Measurements from ENCODE around the gene MOB3B.

MOB3B gene

DNA sequence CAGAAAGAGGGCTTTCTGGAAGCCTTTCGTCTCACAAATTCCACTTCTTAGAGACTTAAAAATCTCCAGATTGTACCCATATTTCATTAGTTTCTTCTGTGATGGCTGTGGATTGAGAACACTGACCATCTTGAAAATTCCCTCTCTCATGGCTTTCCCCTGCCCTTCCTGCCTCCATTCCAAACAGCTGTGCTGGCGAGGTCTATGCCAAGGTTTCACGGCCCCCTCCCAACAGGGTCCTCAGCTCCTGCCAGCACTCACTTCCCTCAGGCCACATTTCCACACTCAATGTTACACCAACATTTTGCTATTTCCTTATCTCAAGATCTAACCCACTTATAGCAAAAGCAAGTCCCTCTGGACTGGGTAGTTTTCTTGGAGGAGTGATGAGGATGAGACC lies 192.4 kb downstream of the MOB3B start:
- no peak for DNase-seq (ENCODE audit: low read depth)

DNA sequence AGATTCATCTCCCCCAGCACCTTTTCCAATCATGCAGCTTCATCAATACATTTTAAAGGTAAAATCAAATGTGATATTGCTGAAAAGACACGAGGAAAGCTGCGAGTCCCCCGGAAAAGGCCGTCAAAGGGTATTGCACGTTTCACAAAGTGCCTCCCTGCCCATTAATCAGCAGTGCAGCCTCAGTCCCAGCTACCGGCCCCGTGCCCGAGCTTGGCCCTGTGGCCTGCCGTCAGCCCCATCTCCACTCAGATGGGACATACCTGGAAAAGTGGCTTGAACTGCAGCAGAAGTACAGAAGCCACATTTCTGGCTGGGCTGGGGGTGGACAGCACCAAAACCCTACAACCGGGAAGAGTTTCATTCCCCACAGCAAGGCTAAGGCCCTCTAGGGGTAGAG lies 192.8 kb downstream of the MOB3B start:
- DNase-seq (ENCODE audit: low read depth): no peak

DNA sequence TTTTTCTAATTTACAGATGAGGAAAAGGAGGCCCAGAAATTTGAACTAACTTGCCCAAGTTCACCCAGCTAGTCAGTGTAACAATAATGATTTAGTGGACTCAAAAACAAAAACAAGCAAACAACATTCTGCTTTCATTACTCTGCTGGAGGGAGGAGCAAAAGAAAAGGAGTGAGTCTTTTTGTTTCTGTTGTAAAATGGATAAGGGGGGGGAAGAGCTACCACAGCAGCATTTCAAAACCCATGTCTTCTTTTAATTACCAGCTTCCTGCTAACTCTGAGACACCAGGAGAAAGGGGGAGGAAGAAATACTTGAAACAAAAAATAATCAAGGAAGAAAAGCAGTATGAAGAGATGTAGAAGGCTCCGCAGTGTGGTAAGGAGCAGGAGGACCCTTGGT lies 193.5 kb downstream of the MOB3B start:
- no peak for DNase-seq (ENCODE audit: low read depth)

DNA sequence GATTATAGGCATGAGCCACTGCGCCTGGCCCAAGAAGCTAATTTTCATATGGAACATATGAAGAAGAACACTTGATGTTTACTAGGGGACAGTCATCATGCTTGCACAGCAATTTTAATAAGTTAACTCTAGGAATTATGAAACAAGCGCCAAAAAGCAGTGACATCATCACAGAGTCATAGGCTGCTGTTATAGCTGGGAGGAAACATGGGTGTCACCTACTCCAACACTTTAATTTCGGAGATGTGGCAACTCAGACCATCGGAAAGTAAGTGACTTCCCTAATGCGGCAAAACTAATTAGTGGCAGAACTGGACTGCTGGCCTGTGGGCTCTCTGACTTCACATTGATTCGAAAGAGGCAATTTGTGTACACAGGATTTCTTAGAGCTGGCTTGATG lies 194.5 kb downstream of the MOB3B start:
- no peak for DNase-seq (ENCODE audit: low read depth)

DNA sequence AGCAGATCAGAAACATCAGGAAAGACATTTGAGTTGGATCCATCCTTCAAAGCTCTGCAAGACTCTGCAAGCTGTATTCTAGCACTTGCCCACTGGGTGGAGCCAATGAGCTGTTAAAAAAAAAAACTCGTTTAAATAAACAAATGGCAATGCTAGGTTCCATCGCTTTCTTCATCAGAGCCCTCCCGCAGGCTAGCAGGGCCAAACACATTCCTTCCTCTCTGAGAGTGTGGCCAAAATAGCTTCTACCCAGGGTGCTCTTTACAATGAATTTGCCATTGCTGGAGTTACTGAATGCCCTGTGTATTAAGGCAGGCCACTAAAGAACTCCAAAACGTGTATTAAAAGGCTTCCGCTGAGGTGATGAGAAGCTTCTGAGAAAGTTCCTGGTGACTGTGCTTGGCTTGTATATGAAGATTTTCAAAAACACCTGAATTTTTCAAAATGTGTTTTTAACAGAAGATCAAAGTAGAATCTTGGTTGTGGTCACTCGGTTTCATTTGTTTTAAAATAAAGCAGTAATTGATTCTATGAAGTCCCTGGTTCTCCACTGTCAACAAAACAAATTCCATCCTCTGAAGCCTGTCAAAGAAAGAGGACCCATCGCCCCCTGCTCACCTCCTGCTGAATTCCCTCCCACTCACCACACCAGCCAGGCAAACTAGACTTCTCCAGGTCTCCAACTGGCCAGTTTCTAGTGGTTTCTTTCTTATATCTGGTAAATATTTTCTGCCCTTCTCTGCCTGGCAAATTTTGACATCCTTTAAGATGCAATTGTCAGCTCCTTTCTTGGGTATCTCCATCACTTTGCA lies 196.2 kb downstream of the MOB3B start:
- peak; percentile 75 for DNase-seq (ENCODE audit: low read depth)

DNA sequence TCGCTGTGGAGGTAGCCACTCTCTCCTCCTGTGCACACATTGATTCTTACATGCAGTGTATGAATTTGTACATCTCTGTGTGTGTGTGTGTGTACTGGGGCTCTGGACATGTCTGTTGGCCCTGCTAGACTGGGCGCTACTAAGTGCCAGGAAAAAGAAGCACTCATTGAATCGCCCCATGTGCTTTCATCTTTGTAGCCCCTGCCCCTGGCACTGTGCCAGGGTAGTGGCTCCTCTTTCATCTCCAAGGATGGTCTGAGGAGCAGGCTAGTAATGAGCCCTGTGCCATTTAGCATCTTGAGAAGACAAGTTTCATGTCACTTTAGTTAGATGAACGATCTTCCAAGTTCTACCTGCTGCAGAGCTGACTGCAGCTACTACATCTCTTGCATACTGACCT lies 198.2 kb downstream of the MOB3B start:
- no peak for DNase-seq (ENCODE audit: low read depth)

DNA sequence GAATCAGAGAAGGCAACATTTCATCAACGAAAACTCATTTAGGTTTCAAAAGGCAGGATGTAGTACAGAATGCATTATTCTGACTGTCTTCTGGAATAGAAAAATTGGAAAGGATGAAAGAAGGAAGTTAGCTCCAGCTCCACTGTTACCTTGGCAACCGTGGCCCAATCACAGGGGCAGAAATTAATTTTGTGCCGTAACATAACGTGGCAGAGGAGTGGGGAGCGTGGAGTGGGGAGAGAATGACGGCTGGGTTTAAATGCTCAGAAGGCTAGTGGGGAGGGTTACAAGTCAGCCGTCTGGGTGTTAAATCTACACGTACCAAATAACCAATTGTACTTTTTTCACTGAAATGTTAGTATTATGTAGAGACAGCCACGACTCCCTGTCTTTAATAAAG lies 200.3 kb downstream of the MOB3B start:
- no peak for DNase-seq (ENCODE audit: low read depth)

DNA sequence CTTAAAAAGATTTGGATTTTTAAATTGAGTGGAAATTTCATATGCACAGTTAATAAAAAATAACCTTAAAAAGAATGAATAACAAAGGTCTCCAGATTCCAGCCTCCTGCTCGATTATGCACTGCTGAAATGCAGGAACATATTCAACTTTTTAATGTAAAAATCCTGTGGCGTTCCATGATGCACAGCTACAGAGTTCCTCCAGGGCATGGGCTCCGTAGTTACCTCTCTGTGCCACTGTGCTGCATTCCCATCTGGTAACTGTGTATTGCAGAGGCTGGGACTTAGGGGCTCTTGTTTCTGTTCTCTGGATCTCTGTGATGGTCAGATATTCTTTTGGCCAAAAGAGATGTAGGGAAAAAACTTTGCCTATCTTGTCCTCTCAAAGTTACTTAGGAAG lies 201.1 kb downstream of the MOB3B start:
- DNase-seq (ENCODE audit: low read depth): no peak

DNA sequence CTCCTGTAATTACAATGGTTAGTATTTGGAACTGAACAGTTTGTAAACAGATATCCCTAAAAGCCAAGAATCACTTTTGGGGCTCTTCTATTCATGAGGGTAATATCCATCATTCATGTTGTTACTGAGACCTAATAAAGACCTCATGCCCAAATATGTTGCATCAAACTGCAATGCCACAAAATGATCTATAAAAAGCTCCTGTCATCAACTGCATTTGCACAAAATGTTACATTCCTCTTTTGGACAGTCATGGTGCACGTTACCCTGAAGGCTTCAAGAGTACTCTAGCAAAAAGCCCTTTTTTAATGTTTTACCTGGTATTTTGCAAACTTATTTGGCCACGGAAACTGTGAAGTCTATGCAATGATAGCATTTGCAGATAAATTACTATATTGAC lies 218.4 kb downstream of the MOB3B start:
- no peak for DNase-seq (ENCODE audit: low read depth)

DNA sequence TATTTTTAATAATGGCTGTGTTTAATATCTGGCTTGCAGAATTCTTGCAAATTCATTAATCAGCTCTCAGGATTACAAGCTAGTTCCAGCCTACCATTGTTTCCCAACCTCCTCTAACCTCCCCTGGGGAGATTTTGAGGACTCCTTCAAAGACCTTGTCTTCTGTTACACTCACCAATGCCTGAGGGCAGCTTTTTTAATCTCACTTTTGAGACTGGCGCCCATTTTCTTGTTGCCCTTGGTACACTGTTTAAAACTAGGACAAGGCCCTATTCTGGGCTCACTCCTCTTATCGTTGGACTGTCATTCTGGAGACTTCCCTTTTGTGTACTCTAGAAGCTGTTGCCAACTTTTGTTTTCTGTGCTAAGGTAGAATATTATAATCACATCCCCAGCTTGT lies 219.0 kb downstream of the MOB3B start:
- no peak for DNase-seq (ENCODE audit: low read depth)

DNA sequence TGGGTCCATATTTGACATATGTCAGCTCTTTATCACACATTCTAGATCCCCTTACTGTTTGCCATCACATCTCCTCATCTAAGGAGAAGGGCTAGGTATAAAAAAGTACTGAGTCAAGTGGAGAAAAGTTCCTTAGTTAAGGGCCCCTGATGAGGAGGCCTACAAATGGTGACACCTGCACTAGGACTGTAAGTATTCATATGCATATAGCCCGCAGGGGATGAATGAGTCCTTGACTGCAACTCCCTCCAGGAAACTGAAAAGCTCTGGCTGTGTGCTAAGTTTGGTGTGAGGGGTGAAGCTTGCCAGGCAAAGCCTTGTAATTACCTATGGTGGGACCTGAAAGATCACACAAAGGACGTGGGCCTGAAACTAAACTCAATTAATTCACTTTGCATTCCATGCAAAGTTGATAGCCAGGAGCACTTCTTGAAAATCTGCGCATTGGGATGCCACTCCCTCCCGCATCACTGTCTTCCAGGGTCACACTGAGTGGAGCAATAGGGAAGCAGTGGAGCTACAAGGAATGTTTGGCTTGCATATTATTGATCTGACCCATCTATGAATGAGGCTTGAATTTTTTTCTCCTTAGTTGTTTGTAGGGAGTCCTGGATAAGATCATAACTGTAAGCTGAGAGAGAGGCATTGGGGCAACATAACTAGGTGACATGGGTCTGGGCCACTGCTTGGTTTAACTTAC lies 220.8 kb downstream of the MOB3B start:
- no peak for DNase-seq (ENCODE audit: low read depth)

DNA sequence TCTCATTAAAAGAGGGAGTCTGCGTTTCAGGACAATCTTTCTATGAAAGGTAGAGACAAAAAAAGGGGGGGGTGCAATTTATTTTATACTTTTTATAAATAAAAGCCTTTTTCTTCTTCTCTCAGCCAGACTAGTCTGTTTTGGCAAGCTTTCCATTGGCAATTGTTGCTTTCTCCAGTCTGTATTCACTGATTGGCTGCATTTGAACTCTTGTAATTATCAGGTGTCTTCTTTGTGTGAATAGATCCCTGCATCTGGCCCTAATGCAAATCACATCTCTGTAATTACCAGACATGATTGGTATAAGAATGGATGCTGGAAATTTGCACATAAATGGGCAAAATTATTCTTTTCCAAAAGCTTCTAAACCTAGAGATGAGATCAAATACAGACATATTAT lies 225.1 kb downstream of the MOB3B start:
- no peak for DNase-seq (ENCODE audit: low read depth)

DNA sequence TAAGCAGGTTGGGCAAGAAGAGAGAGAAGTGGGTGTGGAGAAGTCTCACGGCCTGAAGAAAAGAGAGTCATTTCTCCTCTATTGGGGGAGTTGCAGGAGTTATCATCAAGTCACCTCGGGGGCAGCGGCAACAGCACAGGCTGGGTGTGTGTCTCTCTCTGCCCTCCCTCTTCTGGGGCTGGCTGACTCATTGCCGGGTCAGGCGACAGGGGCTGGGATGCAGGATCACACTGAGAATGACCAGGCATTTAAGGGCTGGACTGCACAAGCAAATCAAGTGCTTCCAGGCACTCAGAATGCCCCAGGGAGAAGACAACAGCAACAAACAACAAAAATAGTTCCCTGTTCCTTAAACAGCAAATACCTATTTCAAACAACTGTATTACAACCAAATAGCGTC lies 226.4 kb downstream of the MOB3B start:
- no peak for DNase-seq (ENCODE audit: low read depth)

DNA sequence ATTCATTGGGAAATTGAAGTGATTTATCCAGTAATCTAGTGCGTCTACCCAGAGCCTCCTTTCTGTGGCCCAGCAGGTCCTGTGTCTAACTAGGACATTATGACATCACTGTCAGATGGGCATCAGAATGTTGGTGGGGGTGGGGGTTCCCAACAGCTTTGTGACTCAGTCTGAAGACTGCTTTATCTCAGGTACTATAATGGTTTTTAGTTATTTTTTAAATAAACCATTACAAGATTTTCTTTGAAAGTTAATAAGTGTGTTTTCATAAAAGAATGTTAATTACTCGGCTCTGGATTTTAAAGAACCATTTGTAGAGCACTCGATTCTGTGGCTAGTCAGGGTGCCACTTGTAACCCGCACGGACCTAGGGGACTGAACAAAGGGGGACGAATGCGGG lies 232.6 kb downstream of the MOB3B start, which contains the start of gene EQTN:
TSS of gene EQTN (minus strand) at position 101 of the 400 bp plus-strand sequence. CDS start at position 6, 95 bp downstream.
- no peak for DNase-seq (ENCODE audit: low read depth)

DNA sequence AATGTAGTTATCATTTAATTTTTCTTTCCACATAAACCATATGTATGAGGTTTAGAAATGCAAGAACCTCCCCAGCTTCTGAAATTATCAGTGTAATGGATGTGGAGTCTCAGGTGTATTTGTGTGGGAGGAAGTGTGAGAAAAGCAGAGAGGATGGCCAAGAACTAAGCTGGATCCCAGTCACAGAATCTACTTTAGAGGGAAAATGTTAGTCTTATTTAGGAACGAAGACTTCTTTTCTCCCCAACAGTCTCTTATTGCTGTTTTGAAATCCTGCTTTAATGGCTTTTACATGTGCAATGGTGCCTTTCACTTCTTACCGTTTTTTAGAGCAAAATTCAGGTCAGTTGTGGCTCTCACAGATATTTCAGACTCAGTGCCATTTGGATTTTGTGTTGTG lies 235.6 kb downstream of the MOB3B start:
- no peak for DNase-seq (ENCODE audit: low read depth)

DNA sequence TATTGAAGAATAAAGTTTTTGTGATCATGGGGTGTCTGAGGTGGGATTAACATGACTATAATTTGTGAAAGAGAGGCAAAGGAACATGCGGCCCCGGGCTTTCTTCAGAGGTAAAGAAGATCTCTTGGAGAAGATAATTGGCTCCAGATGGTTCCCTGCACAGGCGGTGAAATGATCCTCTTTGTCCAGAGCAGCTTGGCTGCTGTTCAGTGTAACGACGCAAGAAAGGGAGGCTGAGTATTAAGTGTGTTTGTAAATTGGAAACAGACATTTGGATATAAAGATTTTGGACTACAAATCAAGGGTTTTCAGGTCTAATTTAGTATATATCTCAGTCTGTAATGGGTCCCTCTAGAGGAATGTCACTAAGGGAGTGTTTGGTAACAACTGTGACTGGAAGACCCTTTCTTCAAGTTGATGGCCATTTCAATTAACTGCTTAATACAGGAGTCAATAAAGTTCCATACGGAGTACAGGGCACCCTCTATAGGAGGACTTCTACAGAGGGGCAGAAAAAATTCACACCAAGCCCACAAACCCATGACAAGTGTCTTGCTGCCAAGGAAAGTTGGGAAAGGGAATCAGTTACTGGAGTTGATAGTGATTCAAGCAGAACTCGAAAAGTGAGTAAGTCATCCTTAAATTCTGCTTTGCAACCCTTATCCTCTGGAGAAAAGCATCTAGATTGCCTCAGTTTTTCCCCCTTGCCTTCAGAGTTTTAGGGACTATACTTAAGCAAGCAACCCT lies 236.8 kb downstream of the MOB3B start:
- DNase-seq (ENCODE audit: low read depth): peak; percentile 83

DNA sequence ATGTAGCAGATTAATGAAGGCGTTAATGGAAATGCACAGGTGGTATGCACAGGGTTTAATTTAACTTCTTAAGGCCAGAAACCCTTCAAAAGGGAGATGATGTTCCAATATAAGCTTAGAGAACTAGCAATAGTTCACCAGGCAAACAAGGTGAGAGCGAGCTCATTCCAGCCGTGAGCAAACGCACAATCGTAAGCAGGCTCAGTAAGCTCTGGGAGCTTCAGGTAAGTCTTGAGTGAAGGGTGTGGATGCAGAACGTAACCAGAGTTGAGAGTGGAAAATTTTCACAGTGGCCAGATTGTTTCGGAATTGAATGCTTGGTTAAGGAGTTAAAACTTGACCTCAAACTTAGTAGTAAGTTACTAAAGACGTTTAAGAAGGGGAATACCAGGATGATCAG lies 238.3 kb downstream of the MOB3B start:
- DNase-seq (ENCODE audit: low read depth): no peak

DNA sequence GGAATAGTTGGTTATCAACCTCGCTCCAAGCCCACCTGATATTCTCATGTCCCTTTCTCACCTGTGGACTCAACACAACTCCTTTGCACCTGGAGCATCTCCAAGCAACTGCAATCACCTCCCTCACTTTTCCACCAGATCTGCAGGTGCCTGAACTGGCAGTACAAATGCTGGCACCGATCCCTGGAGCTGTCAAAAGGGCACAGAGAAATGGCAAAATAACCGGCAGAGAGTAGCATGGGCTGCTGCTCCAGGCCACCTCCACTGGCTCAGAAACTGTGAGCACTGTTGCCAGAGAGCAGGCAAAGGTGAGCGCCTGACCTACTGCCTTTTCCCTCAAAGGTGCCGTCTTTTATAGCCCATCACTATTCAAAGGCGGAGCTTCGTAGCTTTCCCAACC lies 247.3 kb downstream of the MOB3B start:
- DNase-seq (ENCODE audit: low read depth): no peak

DNA sequence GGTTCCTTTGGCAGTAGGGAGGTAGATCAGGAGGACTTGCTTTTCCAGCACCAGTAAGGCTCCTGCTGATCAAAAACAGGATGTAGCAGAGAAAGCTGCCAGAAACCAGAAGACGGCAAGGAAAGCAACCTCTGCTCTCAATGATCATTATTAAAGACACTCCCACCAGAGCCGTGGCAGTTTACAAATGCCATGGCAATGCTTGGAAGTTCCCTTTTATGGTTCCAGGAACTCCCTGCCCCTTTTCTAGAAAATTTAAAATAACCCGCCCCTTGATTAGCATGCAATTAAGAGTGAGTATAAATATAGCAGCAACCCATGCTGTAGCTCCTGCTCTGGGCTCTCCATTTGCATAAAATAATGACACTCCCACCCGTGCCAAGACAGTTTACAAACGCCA lies 248.8 kb downstream of the MOB3B start:
- no peak for DNase-seq (ENCODE audit: low read depth)

DNA sequence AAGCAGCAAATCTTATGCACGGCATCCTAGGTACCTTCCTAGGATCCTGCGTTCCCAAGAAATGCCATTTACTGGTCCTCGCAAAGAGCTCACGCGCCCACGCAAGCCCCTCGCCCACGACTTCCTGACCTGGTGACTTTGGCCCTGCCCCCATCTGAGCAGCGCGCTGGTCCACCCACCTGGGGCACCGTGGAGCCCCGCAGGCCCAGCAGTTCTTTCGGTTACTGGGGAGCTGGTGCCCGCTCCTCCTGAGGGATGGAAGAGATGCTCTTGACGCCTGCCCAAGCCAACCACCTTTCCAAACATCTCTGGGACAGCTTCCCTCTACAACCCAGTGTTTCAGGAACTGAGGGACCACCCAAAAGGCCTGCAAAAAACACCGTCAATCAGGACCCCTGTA lies 249.4 kb downstream of the MOB3B start:
- no peak for DNase-seq (ENCODE audit: low read depth)

DNA sequence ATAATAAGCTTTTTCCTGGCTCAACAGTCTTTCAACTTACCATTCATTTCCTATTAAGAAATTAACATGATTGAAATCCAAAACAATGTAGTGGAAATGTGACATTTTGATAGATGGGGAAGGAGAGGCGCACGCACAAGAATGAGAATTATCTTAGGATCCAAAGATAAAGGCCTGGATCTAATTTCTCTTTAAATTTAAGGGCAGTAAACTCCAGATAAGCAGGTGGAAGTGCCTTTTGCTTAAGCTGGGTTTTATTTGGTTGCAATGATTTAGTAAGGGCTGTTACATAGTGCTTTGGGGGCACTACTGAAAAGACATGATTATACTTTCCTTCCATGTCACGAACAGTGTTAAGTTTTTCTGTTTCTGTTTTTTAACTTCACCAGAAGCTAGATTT lies 250.0 kb downstream of the MOB3B start:
- no peak for DNase-seq (ENCODE audit: low read depth)

DNA sequence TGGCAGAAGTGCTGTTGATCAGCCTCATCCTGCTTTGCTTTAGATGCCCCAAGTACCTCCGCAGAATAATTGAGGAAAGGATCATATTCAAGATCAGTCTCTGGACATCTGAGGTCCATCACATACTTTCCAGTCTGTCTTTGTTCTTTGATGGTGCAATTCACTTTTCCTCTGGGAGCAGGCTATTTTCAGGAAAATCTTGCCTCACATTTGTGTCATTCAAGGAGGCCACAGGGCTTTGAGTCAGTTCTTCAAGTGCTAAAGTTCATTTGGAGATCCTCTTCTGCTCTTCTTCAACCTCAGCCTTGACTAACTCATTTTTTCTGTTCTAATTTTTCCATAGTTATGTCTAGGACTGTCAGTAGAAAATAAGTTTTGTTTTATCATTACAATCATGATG lies 251.2 kb downstream of the MOB3B start:
- DNase-seq (ENCODE audit: low read depth): no peak
